Measurements from ENCODE around the gene PM20D2.

Gene PM20D2

DNA sequence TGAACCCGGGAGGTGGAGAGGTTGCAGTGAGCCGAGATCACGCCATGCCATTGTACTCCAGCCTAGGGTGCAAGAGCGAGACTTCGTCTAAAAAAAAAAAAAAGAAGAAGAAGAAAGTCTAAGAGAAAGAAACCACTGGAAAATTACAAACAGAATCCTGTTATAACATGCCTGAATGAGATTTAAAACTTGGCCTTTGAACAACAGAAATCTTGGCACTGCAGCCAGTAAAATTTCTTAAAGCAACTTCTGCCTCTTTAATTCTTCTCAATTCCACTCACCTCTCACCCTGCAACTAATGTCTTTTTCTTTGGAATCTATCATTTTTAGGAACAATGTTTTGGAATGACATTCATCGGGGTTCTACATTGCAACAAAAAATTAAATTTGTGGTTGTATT lies 26.3 kb downstream of the PM20D2 start:
- TF ChIP-seq ZFX (IDR thresholded peaks at IDR 0.05; ENCODE audit: borderline replicate concordance) (no peak), CTCF (IDR thresholded peaks at IDR 0.05) (no peak)
- H3K27ac ChIP-seq, result no peak overlapping the region

- H3K27ac ChIP-seq, result no peak overlapping the region
- TF ChIP-seq CTCF (IDR thresholded peaks at IDR 0.05), result no peak
- no peak for TF ChIP-seq ZFX (IDR thresholded peaks at IDR 0.05; ENCODE audit: borderline replicate concordance)
Observed at GRCh38 chr6:89173634-89174033, 27.8 kb downstream of the PM20D2 start.

DNA sequence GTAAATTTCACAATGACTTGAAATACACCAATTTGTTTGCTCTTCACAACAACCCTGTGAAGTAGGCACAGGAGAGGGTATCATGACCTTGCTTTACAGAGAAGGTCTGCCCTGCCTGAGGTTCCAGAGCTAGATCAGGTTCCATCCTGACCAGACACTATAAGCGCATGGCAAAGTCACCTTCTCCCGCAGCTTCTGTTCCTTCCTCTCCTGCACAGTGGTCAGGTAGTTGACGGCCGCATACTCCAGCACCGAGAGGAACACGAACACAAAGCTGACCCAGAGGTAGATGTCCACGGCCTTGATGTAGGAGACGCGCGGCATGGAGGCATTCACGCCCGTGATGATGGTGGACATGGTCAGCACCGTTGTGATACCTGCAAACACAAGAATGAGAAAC lies 34.3 kb downstream of the PM20D2 start:
- TF ChIP-seq CTCF (IDR thresholded peaks at IDR 0.05), result no peak
- no peak for TF ChIP-seq ZFX (IDR thresholded peaks at IDR 0.05; ENCODE audit: borderline replicate concordance)
- H3K27ac ChIP-seq, result no peak overlapping the region

GRCh38 chr6:89180971-89181370 lies 35.1 kb downstream of the PM20D2 start:
- no peak overlapping the region for H3K27ac ChIP-seq
- TF ChIP-seq ZFX (IDR thresholded peaks at IDR 0.05; ENCODE audit: borderline replicate concordance) (no peak), CTCF (IDR thresholded peaks at IDR 0.05) (no peak)

DNA sequence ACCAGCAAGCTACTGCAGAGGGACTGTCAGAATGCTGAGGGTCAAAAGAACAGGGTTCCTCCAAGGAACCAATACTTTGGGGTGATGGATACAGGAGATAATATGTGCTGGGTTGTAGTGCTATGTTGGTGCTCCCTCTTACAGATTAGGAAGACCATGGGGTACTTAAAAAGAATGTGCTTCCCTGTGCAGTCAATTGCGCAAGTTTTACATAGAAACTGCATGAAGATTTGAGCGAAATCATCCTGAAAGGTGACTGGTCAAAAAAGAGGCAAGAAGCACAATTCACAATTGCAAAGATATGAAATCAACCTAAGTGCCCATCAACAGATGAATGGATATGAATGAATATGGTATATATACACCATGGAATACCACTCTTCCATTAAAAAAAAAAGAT lies 37.4 kb downstream of the PM20D2 start:
- TF ChIP-seq CTCF (IDR thresholded peaks at IDR 0.05) (no peak), ZFX (IDR thresholded peaks at IDR 0.05; ENCODE audit: borderline replicate concordance) (no peak)
- no peak overlapping the region for H3K27ac ChIP-seq

- H3K27ac ChIP-seq, result no peak overlapping the region
- TF ChIP-seq ZFX (IDR thresholded peaks at IDR 0.05; ENCODE audit: borderline replicate concordance) (no peak), CTCF (IDR thresholded peaks at IDR 0.05) (no peak)
Observed at GRCh38 chr6:89184344-89184743, 38.5 kb downstream of the PM20D2 start.

DNA sequence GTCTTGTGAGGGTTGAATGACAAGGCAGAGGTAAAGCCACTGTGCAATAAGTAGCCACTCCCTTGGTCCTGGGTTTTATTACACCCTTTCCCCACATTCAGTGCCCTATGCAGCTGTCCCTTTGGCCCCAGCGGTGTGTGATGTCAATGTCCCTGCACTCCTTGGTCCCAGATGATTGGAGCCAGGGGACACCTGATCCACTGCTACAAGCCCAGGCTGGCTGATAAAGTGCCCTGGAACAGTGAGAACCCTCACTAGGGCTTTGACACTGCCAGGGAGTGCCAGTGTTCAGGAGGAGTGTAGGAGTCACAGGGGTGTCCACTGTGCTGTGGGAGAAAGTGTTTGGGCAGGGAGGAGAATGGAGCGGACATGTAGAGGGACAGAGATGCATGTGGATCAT lies 40.9 kb downstream of the PM20D2 start:
- no peak for TF ChIP-seq ZFX (IDR thresholded peaks at IDR 0.05; ENCODE audit: borderline replicate concordance)
- H3K27ac ChIP-seq, result no peak overlapping the region

- H3K27ac ChIP-seq, result no peak overlapping the region
- TF ChIP-seq CTCF (IDR thresholded peaks at IDR 0.05) (no peak), ZFX (IDR thresholded peaks at IDR 0.05; ENCODE audit: borderline replicate concordance) (no peak)
Observed at GRCh38 chr6:89187504-89187903, 41.6 kb downstream of the PM20D2 start.
